Endodermal cell (in vitro differentiated cells): ENCODE results near the gene EPHB1. TPM values are rescaled to one million over a fixed set of nuclear protein-coding genes. Genes with fewer than 3 reads are reported as not detected.
A peak's percentile ranks its signal among the peaks of the same experiment; 100 is the strongest.

Experiments used
- DNase-seq: peaks from one replicate; pipeline ENCODE4 v3.0.0-alpha.2; 2017
- H3K27ac ChIP-seq: 2 replicates; pipeline ENCODE4 v1.5.1; 2013; ENCODE audit warnings: mild to moderate bottlenecking, low read depth, low read length, moderate library complexity
- H3K27me3 ChIP-seq: 2 replicates; pipeline ENCODE4 v1.6.1; 2013; ENCODE audit warnings: mild to moderate bottlenecking, low read length, moderate library complexity; ENCODE audit not compliant: insufficient read depth, control insufficient read depth, poor library complexity, severe bottlenecking
- H3K36me3 ChIP-seq: 2 replicates; pipeline ENCODE4 v1.7.0; 2013; ENCODE audit warnings: mild to moderate bottlenecking, low read length, moderate library complexity; ENCODE audit not compliant: control insufficient read depth, insufficient read depth
- H3K4me1 ChIP-seq: one replicate; pipeline ENCODE4 v1.7.0; 2013; ENCODE audit warnings: low read length; ENCODE audit not compliant: control insufficient read depth, insufficient read depth
- H3K4me3 ChIP-seq: 2 replicates; pipeline ENCODE4 v1.5.1; 2013; ENCODE audit warnings: mild to moderate bottlenecking, low read length, moderate library complexity
- H3K9ac ChIP-seq: 2 replicates; pipeline ENCODE4 v1.6.1; 2013; ENCODE audit warnings: mild to moderate bottlenecking, low read length, moderate library complexity; ENCODE audit not compliant: poor library complexity, severe bottlenecking; ENCODE audit errors: extremely low read depth
- H3K9me3 ChIP-seq: 2 replicates; pipeline ENCODE4 v1.6.1; 2013; ENCODE audit warnings: mild to moderate bottlenecking, low read length, moderate library complexity; ENCODE audit not compliant: control insufficient read depth
- H3K27ac Mint-ChIP-seq: 2 replicates; pipeline ENCODE4 v1.8.0; 2020; ENCODE audit warnings: mixed read lengths
- H3K27me3 Mint-ChIP-seq: 2 replicates; pipeline ENCODE4 v1.8.0; 2021; ENCODE audit warnings: mild to moderate bottlenecking, mixed read lengths; ENCODE audit not compliant: insufficient read depth
- H3K36me3 Mint-ChIP-seq: 2 replicates; pipeline ENCODE4 v1.8.0; 2020; ENCODE audit warnings: low read depth, mixed read lengths
- H3K4me1 Mint-ChIP-seq: 2 replicates; pipeline ENCODE4 v1.8.0; 2020; ENCODE audit warnings: mixed read lengths
- H3K4me3 Mint-ChIP-seq: 2 replicates; pipeline ENCODE4 v1.8.0; 2020; ENCODE audit warnings: mild to moderate bottlenecking, moderate library complexity, mixed read lengths
- H3K9me3 Mint-ChIP-seq: 2 replicates; pipeline ENCODE4 v1.8.0; 2020; ENCODE audit warnings: mild to moderate bottlenecking, mixed read lengths
- WGBS, 2 experiments: methylation state at CpG; one replicate each; pipeline versions ENCODE4 v1.1.5 to v1.1.7; 2013; ENCODE audit warnings: missing lambda C conversion rate in 2 of 2, mixed read lengths in 1 of 2; ENCODE audit not compliant: insufficient coverage in 1 of 2, insufficient read length in 1 of 2; 5-methylcytosine and 5-hydroxymethylcytosine counted together
- total RNA-seq, 2 donors: library from RNA; stranded (reverse); fragmentation: NEBNext Ultra II Directional in 1 of 2; extraction: Animal tissue kit (Norgen Biotek cat#: 25700) in 1 of 2; gene quantifications; 2 replicates in 1 of 2; 3 replicates in 1 of 2; pipeline ENCODE4 v1.2.1, GENCODE V29; 2021
- TF ChIP-seq, protein P1 (sequence below): fragments of 200-600 bp; sonication (generic); conservative IDR thresholded peaks from 2 replicates; pipeline ENCODE4 v1.5.0; 2021; ENCODE audit warnings: antibody characterized with exemption, mild to moderate bottlenecking

The EPHB1 gene
- total RNA-seq, 2 donors from 2014 or later, result 2.9 to 3.6 TPM

DNA sequence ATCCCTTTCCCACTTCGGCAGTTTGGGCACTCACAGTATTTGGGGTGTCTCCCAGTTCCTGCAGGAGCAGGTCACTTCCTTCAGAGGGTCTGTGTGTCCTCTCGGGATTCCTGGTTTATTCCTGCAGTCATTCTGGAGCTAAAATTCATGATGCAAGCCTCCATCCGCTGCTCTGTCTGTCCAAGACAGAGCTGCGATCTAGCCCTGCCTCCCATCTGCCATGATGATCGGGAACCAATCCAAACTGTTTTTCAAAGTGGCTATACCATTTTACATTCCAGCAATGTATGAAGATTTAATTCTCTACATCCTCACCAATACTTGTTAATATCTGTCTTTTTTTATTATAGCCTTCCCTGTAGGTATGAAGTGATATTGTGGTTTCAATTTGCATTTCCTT, 273.0 kb downstream of the EPHB1 start:
- peaks cover 56% of the 10 kb centered on the region for H3K9me3 Mint-ChIP-seq
- H3K4me3 Mint-ChIP-seq, result no peak overlapping the region
- Histone ChIP-seq H3K27ac (no peak overlapping the region), H3K27me3 (no peaks in the 10 kb centered on the region), H3K36me3 (no peaks in the 10 kb centered on the region), H3K4me3 (peak overlapping the region; percentile 5), H3K9me3 (no peaks in the 10 kb centered on the region), H3K4me1 (peaks cover 5% of the 10 kb centered on the region), H3K9ac (no peak overlapping the region)
- H3K36me3 Mint-ChIP-seq, result no peaks in the 10 kb centered on the region
- WGBS, 2 experiments, result 93 to 96% methylated on average over 5 of the region's 5 CpGs
- TF ChIP-seq, protein P1, sequence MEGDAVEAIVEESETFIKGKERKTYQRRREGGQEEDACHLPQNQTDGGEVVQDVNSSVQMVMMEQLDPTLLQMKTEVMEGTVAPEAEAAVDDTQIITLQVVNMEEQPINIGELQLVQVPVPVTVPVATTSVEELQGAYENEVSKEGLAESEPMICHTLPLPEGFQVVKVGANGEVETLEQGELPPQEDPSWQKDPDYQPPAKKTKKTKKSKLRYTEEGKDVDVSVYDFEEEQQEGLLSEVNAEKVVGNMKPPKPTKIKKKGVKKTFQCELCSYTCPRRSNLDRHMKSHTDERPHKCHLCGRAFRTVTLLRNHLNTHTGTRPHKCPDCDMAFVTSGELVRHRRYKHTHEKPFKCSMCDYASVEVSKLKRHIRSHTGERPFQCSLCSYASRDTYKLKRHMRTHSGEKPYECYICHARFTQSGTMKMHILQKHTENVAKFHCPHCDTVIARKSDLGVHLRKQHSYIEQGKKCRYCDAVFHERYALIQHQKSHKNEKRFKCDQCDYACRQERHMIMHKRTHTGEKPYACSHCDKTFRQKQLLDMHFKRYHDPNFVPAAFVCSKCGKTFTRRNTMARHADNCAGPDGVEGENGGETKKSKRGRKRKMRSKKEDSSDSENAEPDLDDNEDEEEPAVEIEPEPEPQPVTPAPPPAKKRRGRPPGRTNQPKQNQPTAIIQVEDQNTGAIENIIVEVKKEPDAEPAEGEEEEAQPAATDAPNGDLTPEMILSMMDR, result no peak
- no peaks in the 10 kb centered on the region for H3K27me3 Mint-ChIP-seq
- H3K4me1 Mint-ChIP-seq, result peaks cover 17% of the 10 kb centered on the region
- peak overlapping the region; percentile 90 for H3K27ac Mint-ChIP-seq
- DNase-seq, result no peak

DNA sequence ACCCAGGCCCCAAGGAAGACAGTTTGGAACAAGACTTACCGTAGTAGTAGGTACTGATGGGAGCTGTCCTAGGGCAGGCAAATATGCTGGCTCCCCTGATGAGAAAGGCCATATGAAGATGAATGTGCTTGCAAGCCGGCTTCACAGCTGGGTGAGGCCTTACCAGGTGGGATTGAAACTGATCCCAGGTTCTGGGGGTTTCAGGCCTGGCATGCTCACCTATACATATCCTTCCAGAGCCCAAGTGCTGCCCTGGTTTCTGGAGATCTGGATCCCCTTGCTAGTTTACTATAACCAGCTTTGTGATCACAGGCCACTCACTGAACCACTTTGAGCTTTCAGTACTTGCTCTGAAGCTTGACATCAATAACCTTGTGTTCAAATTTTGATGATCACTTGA, 274.3 kb downstream of the EPHB1 start:
- H3K4me3 Mint-ChIP-seq, result no peak overlapping the region
- Histone ChIP-seq H3K36me3 (no peaks in the 10 kb centered on the region), H3K9ac (no peak overlapping the region), H3K4me3 (no peak overlapping the region), H3K9me3 (peaks cover 11% of the 10 kb centered on the region), H3K27me3 (no peaks in the 10 kb centered on the region), H3K4me1 (peaks cover 5% of the 10 kb centered on the region), H3K27ac (no peak overlapping the region)
- WGBS, 2 experiments, result 94 to 100% methylated on average over 2 of the region's 2 CpGs
- H3K27me3 Mint-ChIP-seq, result peaks cover 2% of the 10 kb centered on the region
- peaks cover 17% of the 10 kb centered on the region for H3K4me1 Mint-ChIP-seq
- peaks cover 52% of the 10 kb centered on the region for H3K9me3 Mint-ChIP-seq
- H3K27ac Mint-ChIP-seq, result no peak overlapping the region
- no peak for DNase-seq
- TF ChIP-seq, protein P1, result no peak
- no peaks in the 10 kb centered on the region for H3K36me3 Mint-ChIP-seq

DNA sequence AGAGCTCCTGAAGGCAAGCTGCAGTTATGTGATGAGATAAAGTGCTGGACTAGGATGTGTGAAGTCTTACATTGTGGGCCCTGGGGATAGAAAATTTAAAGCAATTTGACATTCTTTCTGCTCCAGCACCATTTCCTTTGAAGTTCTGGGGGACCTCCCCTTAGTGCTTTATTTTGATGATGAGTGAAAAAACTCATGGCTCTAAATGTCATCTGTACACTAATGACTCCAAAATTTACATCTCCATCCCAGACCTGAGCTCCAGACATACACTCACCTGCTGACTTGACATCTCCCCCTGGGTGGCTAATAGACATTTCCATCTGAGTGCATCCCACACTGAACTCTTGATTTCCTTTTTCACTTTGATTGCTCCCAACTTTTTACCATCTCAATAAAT, 276.4 kb downstream of the EPHB1 start:
- H3K36me3 Mint-ChIP-seq, result no peaks in the 10 kb centered on the region
- H3K4me1 Mint-ChIP-seq, result peaks cover 14% of the 10 kb centered on the region

More for the DNA sequence above, 276.4 kb downstream of the EPHB1 start:
- peaks cover 5% of the 10 kb centered on the region for H3K4me1 ChIP-seq
- H3K27ac ChIP-seq, result no peak overlapping the region
- DNase-seq, result no peak
- no peak overlapping the region for H3K4me3 ChIP-seq
- no peaks in the 10 kb centered on the region for H3K27me3 ChIP-seq
- no peak overlapping the region for H3K9ac ChIP-seq
- Mint-ChIP-seq H3K27me3 (peaks cover 7% of the 10 kb centered on the region), H3K4me3 (no peak overlapping the region), H3K9me3 (peaks cover 34% of the 10 kb centered on the region), H3K27ac (no peak overlapping the region)
- H3K9me3 ChIP-seq, result peaks cover 11% of the 10 kb centered on the region
- TF ChIP-seq, protein P1, result no peak
- H3K36me3 ChIP-seq, result no peaks in the 10 kb centered on the region
